HG03066 (cell line): ENCODE data around the gene CASQ2.

ENCODE experiments used
- ATAC-seq: cut with Tn5 transposase; IDR thresholded peaks from one replicate; pipeline ENCODE4 v1.9.1; 2021; ENCODE audit warnings: low read depth; ENCODE audit not compliant: unreplicated experiment

Gene CASQ2

DNA sequence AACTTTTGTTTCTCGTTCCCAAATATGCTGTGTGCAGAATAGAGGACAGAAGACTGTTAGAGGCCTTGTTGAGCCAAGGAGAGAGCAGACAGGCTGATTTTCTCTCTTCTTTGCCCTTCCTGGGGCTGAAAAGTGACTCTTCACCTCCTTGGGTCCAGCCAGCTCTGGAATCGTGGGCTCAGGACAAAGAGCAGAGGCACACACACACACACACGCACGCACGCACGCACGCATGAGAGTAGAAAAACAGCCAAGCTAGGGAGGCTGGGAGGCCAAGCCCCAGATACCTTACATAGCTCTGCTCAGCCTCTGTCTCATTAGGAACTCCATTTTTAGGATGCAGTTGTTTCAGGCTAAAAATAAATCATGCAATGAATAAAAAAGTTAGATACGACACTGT lies at the start of gene CASQ2:
CASQ2 (minus strand) TSS at position 166 of the 400 bp plus-strand sequence. CDS start 173 bp downstream, outside the sequence.
- no peak for ATAC-seq

GRCh38 chr1:115815694-115816093 lies 47.2 kb upstream of the CASQ2 start:
- no peak for ATAC-seq

GRCh38 chr1:115814685-115815398 lies 46.3 kb upstream of the CASQ2 start:
- no peak for ATAC-seq

DNA sequence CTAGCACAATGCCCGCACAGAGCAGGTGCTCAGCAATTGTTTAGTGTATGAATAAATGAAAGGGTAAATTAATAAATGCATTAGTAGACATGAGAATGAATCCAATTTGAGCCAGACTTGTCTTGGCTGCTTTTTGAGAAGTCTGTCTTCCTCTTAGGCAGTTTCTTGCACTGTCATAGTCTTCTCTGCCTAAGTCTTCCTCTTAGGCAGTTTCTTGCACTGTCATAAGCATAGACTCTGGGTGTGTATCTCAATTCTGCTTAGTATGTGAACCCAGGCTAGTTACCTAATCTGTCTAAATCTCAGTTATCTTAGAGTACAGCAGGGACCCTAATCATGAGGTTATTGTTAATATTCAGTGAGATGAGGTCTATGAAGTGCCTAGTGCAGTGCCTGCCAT lies 45.2 kb upstream of the CASQ2 start:
- no peak for ATAC-seq

- no peak for ATAC-seq
Observed at GRCh38 chr1:115811140-115811828, 42.8 kb upstream of the CASQ2 start.

GRCh38 chr1:115810609-115811008 lies 42.1 kb upstream of the CASQ2 start:
- ATAC-seq, result no peak

- no peak for ATAC-seq
Observed at GRCh38 chr1:115809847-115810246, 41.3 kb upstream of the CASQ2 start.

- ATAC-seq, result no peak
Observed at GRCh38 chr1:115809076-115809475, 40.6 kb upstream of the CASQ2 start.

GRCh38 chr1:115807723-115808122 lies 39.2 kb upstream of the CASQ2 start:
- no peak for ATAC-seq

- ATAC-seq, result no peak
Observed at GRCh38 chr1:115805597-115805996, 37.1 kb upstream of the CASQ2 start.

DNA sequence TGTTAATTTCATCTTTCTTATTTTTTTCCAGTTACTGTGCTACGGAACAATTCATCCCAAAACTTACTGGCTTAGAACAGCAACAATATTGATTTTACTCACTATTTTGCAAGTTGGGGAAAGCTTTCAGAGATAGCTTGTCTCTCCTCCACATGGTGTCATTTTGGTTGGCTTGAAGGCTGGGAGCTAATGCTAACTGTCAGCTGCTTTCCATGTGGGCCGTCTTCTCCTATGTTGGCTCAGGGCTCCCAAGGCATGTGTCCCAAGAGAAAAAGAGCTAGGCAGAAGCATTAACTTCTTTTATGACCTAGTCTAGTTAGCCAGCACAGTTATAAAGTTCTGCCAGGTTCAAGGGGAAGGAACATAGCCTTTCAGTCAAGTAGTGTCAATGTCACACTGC lies 33.9 kb upstream of the CASQ2 start:
- ATAC-seq, result no peak

DNA sequence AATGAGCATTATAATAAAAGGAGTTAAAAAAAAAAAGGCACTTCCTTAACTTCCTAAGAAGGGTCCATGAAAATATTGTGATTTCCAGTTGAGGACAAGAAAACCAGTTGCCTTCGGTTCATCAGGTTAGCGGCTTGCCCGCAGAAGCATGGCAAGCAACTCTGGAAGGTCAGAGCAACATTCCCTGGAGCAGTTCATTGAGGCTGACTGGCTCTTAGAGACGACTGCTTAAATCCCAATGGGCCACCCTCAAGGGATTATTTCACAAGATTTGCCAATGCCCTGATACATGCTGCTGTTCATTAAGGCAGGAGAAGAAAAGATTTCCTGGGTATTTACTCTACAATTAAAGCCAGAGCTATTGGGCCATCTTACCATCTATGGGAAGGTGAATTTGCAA lies 29.0 kb upstream of the CASQ2 start:
- no peak for ATAC-seq

GRCh38 chr1:115796897-115797296 lies 28.4 kb upstream of the CASQ2 start:
- ATAC-seq, result no peak

DNA sequence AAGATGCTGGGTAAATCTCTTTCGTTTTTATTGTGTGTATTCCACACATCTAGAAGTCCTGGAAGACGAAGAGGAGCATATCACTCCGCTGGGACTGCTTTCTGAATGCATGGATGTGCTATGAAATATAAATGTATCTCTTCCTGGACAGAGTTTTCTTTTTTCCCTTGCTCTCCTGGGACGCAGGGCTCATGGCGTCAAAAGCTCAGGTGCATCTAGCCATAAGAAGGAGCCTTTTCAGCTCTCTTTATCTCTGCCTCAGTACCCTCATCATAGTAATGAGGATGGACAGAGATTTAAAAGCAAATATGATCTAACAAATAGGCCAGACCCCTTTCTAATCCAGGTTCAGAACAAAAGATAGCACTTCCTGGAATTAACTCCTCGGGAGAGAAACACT lies 27.5 kb upstream of the CASQ2 start:
- ATAC-seq, result no peak

GRCh38 chr1:115794976-115795639 lies 26.6 kb upstream of the CASQ2 start:
- no peak for ATAC-seq

DNA sequence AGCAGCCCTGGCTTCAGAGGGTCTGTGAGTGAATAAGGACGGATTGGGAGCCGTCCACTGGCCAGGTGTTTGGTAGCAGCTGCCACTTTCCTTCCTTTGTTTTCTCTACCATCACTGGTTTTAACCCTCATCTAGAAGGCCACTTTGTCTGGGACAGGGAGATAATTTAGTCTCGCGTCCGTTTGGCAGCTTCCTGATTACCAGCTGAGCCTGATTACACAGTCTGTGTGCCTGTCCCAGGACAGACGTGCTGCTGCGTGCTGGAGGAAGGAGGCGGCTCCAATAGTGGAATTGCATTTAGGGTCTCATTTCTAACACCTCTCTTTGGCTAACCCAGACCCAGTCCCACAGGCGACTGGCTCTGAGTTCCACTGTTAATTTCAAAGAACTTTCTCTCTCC lies 24.6 kb upstream of the CASQ2 start:
- ATAC-seq, result no peak

DNA sequence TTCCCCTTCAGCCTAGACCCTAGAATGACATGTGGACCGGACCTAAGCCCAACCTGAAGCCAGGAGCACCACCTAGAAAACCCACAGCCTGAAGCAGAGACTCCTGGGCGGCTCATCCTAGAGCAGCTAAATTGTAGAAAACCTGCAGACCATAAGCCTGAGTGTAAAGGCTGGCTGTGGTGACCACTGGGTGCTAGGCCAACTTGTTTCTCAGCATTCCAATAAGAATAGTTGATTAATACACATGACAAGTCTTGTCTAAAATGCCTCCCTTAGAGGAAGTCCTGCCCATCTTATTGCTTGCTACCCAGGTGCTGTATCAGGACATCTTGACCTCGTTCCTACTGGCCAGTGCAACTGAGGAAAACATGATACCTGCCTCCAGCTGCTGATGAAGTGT lies 23.3 kb upstream of the CASQ2 start:
- ATAC-seq, result no peak

DNA sequence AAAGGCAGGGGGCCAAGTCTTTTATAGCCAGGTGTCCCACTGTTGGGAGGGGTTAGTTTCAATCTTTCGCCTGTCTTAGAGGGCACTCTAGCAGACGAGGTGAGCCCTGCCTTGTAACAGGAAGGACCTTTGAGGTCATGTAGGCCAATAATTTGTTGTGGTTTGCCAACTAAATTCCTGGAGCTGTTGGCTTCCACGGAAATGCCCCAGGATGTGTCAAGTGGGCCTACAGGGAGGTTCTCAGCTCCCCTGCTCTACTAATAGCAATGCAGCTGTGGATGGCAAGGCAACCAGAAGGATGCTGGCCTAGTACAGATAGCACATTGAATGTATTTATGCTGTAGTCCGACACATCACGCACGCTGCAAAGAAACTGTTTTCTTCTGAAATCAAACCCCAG lies 22.3 kb upstream of the CASQ2 start:
- ATAC-seq, result no peak

GRCh38 chr1:115790356-115790755 lies 21.8 kb upstream of the CASQ2 start:
- no peak for ATAC-seq

GRCh38 chr1:115783311-115783710 lies 14.8 kb upstream of the CASQ2 start:
- no peak for ATAC-seq

- no peak for ATAC-seq
Observed at GRCh38 chr1:115782571-115783281, 14.2 kb upstream of the CASQ2 start.
